ENCODE measurements around the gene S100Z.
A peak's percentile ranks its signal among the peaks of the same experiment; 100 is the strongest.
"Not testable (repeated sequence)": the region's sequence is repeated elsewhere in the genome, so short reads cannot be mapped to it uniquely, and the experiment has no call there.

S100Z gene

GRCh38 chr5:76855961-76856360 lies 6.1 kb downstream of the S100Z start:
- no peaks in the 10 kb centered on the region for H4K20me1 ChIP-seq (ENCODE audit: insufficient read depth)
- peaks cover 14% of the 10 kb centered on the region for H3K4me1 ChIP-seq (ENCODE audit: low read depth, poor library complexity, severe bottlenecking)
- H2AFZ ChIP-seq (ENCODE audit: low read depth) = peak overlapping the region; percentile 28; the same call in 1 of the 2 replicates
- H3K4me2 ChIP-seq = peak overlapping the region; percentile 43; the same call in 1 of the 2 replicates
- H3K36me3 ChIP-seq (ENCODE audit: insufficient read depth) = no peaks in the 10 kb centered on the region
- H3K27me3 ChIP-seq (ENCODE audit: insufficient read depth, low read depth) = no peaks in the 10 kb centered on the region
- no peak for TF ChIP-seq CTCF (conservative IDR thresholded peaks at IDR 0.05; ENCODE audit: low read depth, low read length)
- no peaks in the 10 kb centered on the region for H3K79me2 ChIP-seq (ENCODE audit: insufficient read depth, low read depth)
- no peak overlapping the region for H3K4me3 ChIP-seq (IDR thresholded peaks at IDR 0.05; ENCODE audit: insufficient read depth, low read depth, low read length)
- H3K9ac ChIP-seq = no peak overlapping the region
- H3K27ac ChIP-seq = no peak overlapping the region; the same call in 1 of the 2 replicates

DNA sequence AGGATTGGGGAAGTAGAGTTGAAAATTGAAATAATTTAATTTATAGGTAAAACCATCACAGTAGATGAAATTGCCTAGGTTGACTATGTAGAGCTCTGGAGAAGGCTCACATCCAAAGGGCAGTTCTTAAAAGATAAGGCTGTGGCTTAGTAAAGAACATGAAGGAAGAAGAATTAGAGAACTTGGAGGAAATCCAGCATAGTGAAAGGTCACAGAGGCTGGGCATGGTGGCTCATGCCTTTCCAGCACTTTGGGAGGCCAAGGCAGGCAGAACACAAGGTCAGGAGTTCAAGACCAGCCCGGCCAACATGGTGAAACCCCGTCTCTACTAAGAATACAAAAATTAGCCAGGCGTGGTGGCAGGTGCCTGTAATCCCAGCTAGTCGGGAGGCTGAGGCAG lies 7.0 kb downstream of the S100Z start:
- H3K79me2 ChIP-seq (ENCODE audit: insufficient read depth, low read depth); H4K20me1 ChIP-seq (ENCODE audit: insufficient read depth); H3K27me3 ChIP-seq (ENCODE audit: insufficient read depth, low read depth); H3K36me3 ChIP-seq (ENCODE audit: insufficient read depth); H2AFZ ChIP-seq (ENCODE audit: low read depth); H3K27ac ChIP-seq; H3K9ac ChIP-seq; H3K4me2 ChIP-seq; H3K4me3 ChIP-seq (IDR thresholded peaks at IDR 0.05; ENCODE audit: insufficient read depth, low read depth, low read length): not testable (repeated sequence)
- peaks cover 14% of the 10 kb centered on the region for H3K4me1 ChIP-seq (ENCODE audit: low read depth, poor library complexity, severe bottlenecking)

GRCh38 chr5:76859591-76860247 lies 9.9 kb downstream of the S100Z start:
- no peak for TF ChIP-seq CTCF (conservative IDR thresholded peaks at IDR 0.05; ENCODE audit: low read depth, low read length)
- H3K9ac ChIP-seq = no peak overlapping the region
- H3K27ac ChIP-seq = no peak overlapping the region
- no peak overlapping the region for H2AFZ ChIP-seq (ENCODE audit: low read depth)
- H3K4me2 ChIP-seq = no peak overlapping the region
- H3K4me3 ChIP-seq (IDR thresholded peaks at IDR 0.05; ENCODE audit: insufficient read depth, low read depth, low read length) = no peak overlapping the region
- peaks cover 14% of the 10 kb centered on the region for H3K4me1 ChIP-seq (ENCODE audit: low read depth, poor library complexity, severe bottlenecking)
- H3K79me2 ChIP-seq (ENCODE audit: insufficient read depth, low read depth) = no peaks in the 10 kb centered on the region
- no peaks in the 10 kb centered on the region for H4K20me1 ChIP-seq (ENCODE audit: insufficient read depth)
- no peaks in the 10 kb centered on the region for H3K36me3 ChIP-seq (ENCODE audit: insufficient read depth)
- no peaks in the 10 kb centered on the region for H3K27me3 ChIP-seq (ENCODE audit: insufficient read depth, low read depth)

DNA sequence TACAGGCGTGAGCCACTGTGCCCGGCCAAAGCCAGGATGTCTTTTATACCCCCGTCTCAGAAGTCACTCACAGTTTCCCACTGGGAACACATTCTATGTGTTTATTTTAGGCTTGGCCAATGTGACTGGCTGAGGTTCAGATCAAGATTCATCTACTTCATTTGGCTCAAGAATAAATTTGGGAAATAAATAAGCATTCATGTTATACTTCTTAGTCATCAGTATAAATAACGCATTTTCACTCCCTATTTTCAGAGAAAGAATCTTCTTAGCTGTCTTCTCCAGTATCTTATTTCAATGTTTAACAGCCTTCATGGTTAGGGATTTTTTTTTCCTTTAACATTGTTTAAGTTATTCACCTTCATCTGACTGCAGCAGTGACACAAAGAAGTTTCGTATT lies 11.8 kb downstream of the S100Z start:
- no peak overlapping the region for H3K4me3 ChIP-seq (IDR thresholded peaks at IDR 0.05; ENCODE audit: insufficient read depth, low read depth, low read length)
- TF ChIP-seq CTCF (conservative IDR thresholded peaks at IDR 0.05; ENCODE audit: low read depth, low read length) = no peak
- H4K20me1 ChIP-seq (ENCODE audit: insufficient read depth) = no peaks in the 10 kb centered on the region
- no peaks in the 10 kb centered on the region for H3K79me2 ChIP-seq (ENCODE audit: insufficient read depth, low read depth)
- H3K9ac ChIP-seq = no peak overlapping the region
- no peak overlapping the region for H2AFZ ChIP-seq (ENCODE audit: low read depth)
- no peak overlapping the region for H3K4me2 ChIP-seq
- H3K4me1 ChIP-seq (ENCODE audit: low read depth, poor library complexity, severe bottlenecking) = no peaks in the 10 kb centered on the region
- H3K27ac ChIP-seq = no peak overlapping the region
- H3K27me3 ChIP-seq (ENCODE audit: insufficient read depth, low read depth) = no peaks in the 10 kb centered on the region
- no peaks in the 10 kb centered on the region for H3K36me3 ChIP-seq (ENCODE audit: insufficient read depth)

DNA sequence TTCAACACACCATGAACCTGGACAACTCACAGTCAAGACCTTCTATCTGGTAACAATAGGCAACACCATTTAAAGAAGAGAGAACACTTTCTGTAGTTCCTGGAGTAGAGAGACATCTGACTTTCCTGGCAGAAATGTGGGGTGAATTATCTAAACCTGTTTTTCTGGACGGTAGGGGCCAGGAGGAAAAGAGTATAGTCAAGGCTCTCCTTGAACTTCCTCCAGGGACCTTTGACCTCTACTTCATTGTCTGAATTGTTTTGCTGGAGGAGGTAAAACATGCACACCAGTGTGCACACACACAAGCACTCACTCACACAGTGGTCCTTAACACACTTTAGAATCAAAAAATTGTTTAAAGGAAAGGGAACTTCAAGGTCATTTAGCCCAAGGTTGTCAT lies 13.2 kb downstream of the S100Z start:
- H3K79me2 ChIP-seq (ENCODE audit: insufficient read depth, low read depth) = no peaks in the 10 kb centered on the region
- H3K36me3 ChIP-seq (ENCODE audit: insufficient read depth) = no peaks in the 10 kb centered on the region
- H3K4me2 ChIP-seq = no peak overlapping the region
- H3K9ac ChIP-seq = no peak overlapping the region
- no peak for TF ChIP-seq CTCF (conservative IDR thresholded peaks at IDR 0.05; ENCODE audit: low read depth, low read length)
- no peaks in the 10 kb centered on the region for H4K20me1 ChIP-seq (ENCODE audit: insufficient read depth)
- H2AFZ ChIP-seq (ENCODE audit: low read depth) = no peak overlapping the region
- no peak overlapping the region for H3K4me3 ChIP-seq (IDR thresholded peaks at IDR 0.05; ENCODE audit: insufficient read depth, low read depth, low read length)
- H3K27me3 ChIP-seq (ENCODE audit: insufficient read depth, low read depth) = no peaks in the 10 kb centered on the region
- H3K27ac ChIP-seq = no peak overlapping the region
- H3K4me1 ChIP-seq (ENCODE audit: low read depth, poor library complexity, severe bottlenecking) = peaks cover 4% of the 10 kb centered on the region
